ENCODE results near the gene ALDH1L1.
"Not testable (repeated sequence)": the region's sequence is repeated elsewhere in the genome, so short reads cannot be mapped to it uniquely, and the experiment has no call there.

ALDH1L1 gene

GRCh38 chr3:126092128-126092527 lies 88.3 kb downstream of the ALDH1L1 start:
- intact Hi-C loops (cut with DNase I); DNase-seq: not testable (repeated sequence)

GRCh38 chr3:126087552-126088175 lies 92.7 kb downstream of the ALDH1L1 start:
- no peak for DNase-seq
- intact Hi-C loops (cut with DNase I), result loop anchor here (10.0 kb wide), 1 partner anchor 113 kb away; no protein-coding TSS in a partner anchor

GRCh38 chr3:126085841-126086240 lies 94.5 kb downstream of the ALDH1L1 start:
- intact Hi-C loops (cut with DNase I), result loop anchor here (10.0 kb wide), 1 partner anchor 111 kb away; no protein-coding TSS in a partner anchor
- no peak for DNase-seq

GRCh38 chr3:126085276-126085675 lies 95.1 kb downstream of the ALDH1L1 start:
- DNase-seq, result no peak
- intact Hi-C loops (cut with DNase I), result loop anchor here (10.0 kb wide), 1 partner anchor 110 kb away; no protein-coding TSS in a partner anchor

GRCh38 chr3:126084768-126085180 lies 95.6 kb downstream of the ALDH1L1 start:
- intact Hi-C loops (cut with DNase I), result loop anchor here (10.0 kb wide), 1 partner anchor 110 kb away; no protein-coding TSS in a partner anchor
- DNase-seq, result no peak

GRCh38 chr3:126083913-126084767 lies 96.2 kb downstream of the ALDH1L1 start, which contains the start of gene SLC41A3:
Gene SLC41A3 (minus strand): TSS chr3:126084124. CDS start chr3:126068219, 15,905 bp downstream.
- intact Hi-C loops (cut with DNase I), result loop anchor here (10.0 kb wide), 1 partner anchor 109 kb away; no protein-coding TSS in a partner anchor

GRCh38 chr3:126083511-126083912 lies 96.9 kb downstream of the ALDH1L1 start:
- peak in 3 of 10 donors; percentile 78 to 91 (median 89) for DNase-seq
- intact Hi-C loops (cut with DNase I), result loop anchor here (10.0 kb wide), 1 partner anchor 109 kb away; no protein-coding TSS in a partner anchor

More at GRCh38 chr3:126083913-126084767, 96.2 kb downstream of the ALDH1L1 start, which contains the start of gene SLC41A3:
- DNase-seq, result peak; percentile 67 to 98 (median 86)

GRCh38 chr3:126083138-126083445 lies 97.3 kb downstream of the ALDH1L1 start:
- no peak for DNase-seq
- intact Hi-C loops (cut with DNase I), result loop anchor here (10.0 kb wide), 1 partner anchor 108 kb away; no protein-coding TSS in a partner anchor

GRCh38 chr3:126082362-126083137 lies 97.8 kb downstream of the ALDH1L1 start:
- intact Hi-C loops (cut with DNase I), result loop anchor here (10.0 kb wide), 1 partner anchor 108 kb away; no protein-coding TSS in a partner anchor
- DNase-seq, result peak in 1 of 10 donors; percentile 72

- intact Hi-C loops (cut with DNase I), result loop anchor here (10.0 kb wide), 1 partner anchor 107 kb away; no protein-coding TSS in a partner anchor
- DNase-seq, result peak in 3 of 10 donors; percentile 70 to 80 (median 77)
Measured at GRCh38 chr3:126081618-126082361, 98.6 kb downstream of the ALDH1L1 start.

GRCh38 chr3:126080970-126081369 lies 99.4 kb downstream of the ALDH1L1 start:
- no peak for DNase-seq
- intact Hi-C loops (cut with DNase I), result loop anchor here (10.0 kb wide), 1 partner anchor 106 kb away; no protein-coding TSS in a partner anchor

GRCh38 chr3:126078866-126079265 lies 101.5 kb downstream of the ALDH1L1 start:
- intact Hi-C loops (cut with DNase I), result no loop called here
- DNase-seq, result no peak

- DNase-seq, result no peak
- intact Hi-C loops (cut with DNase I), result no loop called here
Measured at GRCh38 chr3:126077754-126078153, 102.6 kb downstream of the ALDH1L1 start.

- intact Hi-C loops (cut with DNase I), result no loop called here
- no peak for DNase-seq
Measured at GRCh38 chr3:126076140-126076539, 104.2 kb downstream of the ALDH1L1 start.

GRCh38 chr3:126070146-126070545 lies 110.2 kb downstream of the ALDH1L1 start:
- intact Hi-C loops (cut with DNase I), result no loop called here
- no peak for DNase-seq

- intact Hi-C loops (cut with DNase I), result no loop called here
- DNase-seq, result peak in 1 of 10 donors; percentile 67
Measured at GRCh38 chr3:126067959-126068358, 112.4 kb downstream of the ALDH1L1 start.

- DNase-seq; intact Hi-C loops (cut with DNase I): not testable (repeated sequence)
Measured at GRCh38 chr3:126066676-126067075, 113.7 kb downstream of the ALDH1L1 start.

GRCh38 chr3:126065876-126066275 lies 114.5 kb downstream of the ALDH1L1 start:
- no peak for DNase-seq
- intact Hi-C loops (cut with DNase I), result no loop called here

- DNase-seq, result no peak
- intact Hi-C loops (cut with DNase I), result no loop called here
Measured at GRCh38 chr3:126064627-126065258, 115.6 kb downstream of the ALDH1L1 start.
